AG10803 (cell line): ENCODE data around the gene ASB6.
A peak's percentile ranks its signal among the peaks of the same experiment; 100 is the strongest.
"Not testable (repeated sequence)": the region's sequence is repeated elsewhere in the genome, so short reads cannot be mapped to it uniquely, and the experiment has no call there.

Source experiments
- DNase-seq: peaks from one replicate; pipeline ENCODE4 v3.0.0; 2010; ENCODE audit warnings: low read depth
- H3K4me3 ChIP-seq: 2 replicates; pipeline ENCODE4 v1.5.1; 2011; ENCODE audit warnings: mild to moderate bottlenecking, low read length, control low read depth
- TF ChIP-seq, protein P1 (sequence below): conservative IDR thresholded peaks from 2 replicates; pipeline ENCODE4 v1.5.1; 2011; ENCODE audit warnings: mild to moderate bottlenecking, low read length, control low read depth, inconsistent platforms

ASB6 gene

GRCh38 chr9:129640086-129640870, 1.7 kb downstream of the ASB6 start:
- TF ChIP-seq, protein P1, sequence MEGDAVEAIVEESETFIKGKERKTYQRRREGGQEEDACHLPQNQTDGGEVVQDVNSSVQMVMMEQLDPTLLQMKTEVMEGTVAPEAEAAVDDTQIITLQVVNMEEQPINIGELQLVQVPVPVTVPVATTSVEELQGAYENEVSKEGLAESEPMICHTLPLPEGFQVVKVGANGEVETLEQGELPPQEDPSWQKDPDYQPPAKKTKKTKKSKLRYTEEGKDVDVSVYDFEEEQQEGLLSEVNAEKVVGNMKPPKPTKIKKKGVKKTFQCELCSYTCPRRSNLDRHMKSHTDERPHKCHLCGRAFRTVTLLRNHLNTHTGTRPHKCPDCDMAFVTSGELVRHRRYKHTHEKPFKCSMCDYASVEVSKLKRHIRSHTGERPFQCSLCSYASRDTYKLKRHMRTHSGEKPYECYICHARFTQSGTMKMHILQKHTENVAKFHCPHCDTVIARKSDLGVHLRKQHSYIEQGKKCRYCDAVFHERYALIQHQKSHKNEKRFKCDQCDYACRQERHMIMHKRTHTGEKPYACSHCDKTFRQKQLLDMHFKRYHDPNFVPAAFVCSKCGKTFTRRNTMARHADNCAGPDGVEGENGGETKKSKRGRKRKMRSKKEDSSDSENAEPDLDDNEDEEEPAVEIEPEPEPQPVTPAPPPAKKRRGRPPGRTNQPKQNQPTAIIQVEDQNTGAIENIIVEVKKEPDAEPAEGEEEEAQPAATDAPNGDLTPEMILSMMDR = no peak
- H3K4me3 ChIP-seq = peak overlapping the region; percentile 87
- no peak for DNase-seq

- TF ChIP-seq, protein P1 = no peak
Observed at GRCh38 chr9:129639756-129640085, 2.2 kb downstream of the ASB6 start.

DNA sequence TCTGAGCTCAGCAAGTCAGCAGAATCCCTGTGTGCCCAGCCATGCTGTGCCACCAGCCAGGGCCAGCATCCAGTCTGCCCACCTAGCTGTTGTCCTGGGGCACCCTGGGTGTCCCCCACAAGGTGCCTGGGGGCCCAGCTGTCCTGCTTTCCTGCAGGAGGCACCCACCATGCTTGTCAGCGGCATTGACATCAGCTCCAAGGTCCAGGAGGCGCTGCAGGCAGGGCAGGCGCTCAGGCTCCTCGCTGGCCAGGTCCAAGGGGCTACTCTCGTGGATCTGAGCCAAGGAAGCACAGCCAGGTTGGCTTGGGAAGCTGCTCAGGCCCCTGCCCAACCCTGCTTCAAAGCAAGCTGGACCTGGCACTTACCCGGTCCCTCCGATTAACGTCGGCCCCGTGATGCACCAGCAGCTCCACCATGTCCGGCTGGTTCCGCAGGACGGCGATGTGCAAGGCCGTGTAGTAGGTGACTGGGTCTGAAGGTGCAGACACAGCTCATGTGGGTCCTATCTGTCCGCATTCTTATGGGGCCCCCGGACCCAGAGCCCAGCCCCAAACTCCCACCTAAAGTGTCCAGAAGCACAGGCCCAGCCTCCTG, 2.8 kb downstream of the ASB6 start:
- no peak overlapping the region for H3K4me3 ChIP-seq
- DNase-seq = no peak
- TF ChIP-seq, protein P1 = no peak

More at GRCh38 chr9:129639756-129640085, 2.2 kb downstream of the ASB6 start:
- DNase-seq = no peak
- H3K4me3 ChIP-seq = no peak overlapping the region

GRCh38 chr9:129637673-129638439, 4.1 kb downstream of the ASB6 start:
- no peak for DNase-seq
- TF ChIP-seq, protein P1 = no peak
- H3K4me3 ChIP-seq = no peak overlapping the region

DNA sequence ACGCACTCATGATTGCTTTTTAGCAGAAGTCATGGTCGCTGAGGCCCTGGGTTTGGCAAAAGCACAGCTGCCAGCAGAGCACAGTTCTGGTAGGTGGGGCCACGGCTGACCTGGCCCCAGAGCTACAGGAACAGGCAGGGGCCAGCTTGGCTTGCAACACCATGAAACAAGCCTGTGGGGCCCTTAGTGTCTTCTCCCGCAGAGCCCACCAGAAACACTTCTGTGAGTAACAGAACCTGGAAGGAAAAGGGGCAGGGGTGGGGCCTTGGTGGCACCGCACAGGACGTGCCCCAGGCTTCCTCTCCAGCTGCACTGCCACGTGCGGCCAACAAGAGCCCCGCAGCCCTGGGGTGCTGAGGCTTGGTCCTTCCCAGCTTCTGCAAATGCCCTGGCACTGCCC, 4.8 kb downstream of the ASB6 start:
- TF ChIP-seq, protein P1 = no peak
- DNase-seq = no peak
- H3K4me3 ChIP-seq = no peak overlapping the region

DNA sequence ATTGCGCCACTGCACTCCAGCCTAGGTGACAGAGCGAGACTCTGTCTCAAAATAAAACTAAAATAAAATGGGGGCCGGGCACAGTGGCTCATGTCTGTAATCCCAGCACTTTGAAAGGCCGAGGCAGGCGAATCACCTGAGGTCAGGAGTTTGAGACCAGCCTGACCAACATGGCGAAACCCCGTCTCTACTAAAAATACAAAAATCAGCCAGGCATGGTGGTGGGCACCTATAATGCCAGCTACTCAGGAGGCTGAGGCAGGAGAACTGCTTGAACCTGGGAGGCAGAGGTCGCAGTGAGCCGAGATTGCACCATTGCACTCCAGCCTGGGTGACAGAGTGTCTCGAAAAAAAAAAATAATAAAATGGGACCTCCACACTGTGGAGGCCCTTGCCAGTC, 5.6 kb downstream of the ASB6 start:
- DNase-seq, H3K4me3 ChIP-seq: not testable (repeated sequence)

DNA sequence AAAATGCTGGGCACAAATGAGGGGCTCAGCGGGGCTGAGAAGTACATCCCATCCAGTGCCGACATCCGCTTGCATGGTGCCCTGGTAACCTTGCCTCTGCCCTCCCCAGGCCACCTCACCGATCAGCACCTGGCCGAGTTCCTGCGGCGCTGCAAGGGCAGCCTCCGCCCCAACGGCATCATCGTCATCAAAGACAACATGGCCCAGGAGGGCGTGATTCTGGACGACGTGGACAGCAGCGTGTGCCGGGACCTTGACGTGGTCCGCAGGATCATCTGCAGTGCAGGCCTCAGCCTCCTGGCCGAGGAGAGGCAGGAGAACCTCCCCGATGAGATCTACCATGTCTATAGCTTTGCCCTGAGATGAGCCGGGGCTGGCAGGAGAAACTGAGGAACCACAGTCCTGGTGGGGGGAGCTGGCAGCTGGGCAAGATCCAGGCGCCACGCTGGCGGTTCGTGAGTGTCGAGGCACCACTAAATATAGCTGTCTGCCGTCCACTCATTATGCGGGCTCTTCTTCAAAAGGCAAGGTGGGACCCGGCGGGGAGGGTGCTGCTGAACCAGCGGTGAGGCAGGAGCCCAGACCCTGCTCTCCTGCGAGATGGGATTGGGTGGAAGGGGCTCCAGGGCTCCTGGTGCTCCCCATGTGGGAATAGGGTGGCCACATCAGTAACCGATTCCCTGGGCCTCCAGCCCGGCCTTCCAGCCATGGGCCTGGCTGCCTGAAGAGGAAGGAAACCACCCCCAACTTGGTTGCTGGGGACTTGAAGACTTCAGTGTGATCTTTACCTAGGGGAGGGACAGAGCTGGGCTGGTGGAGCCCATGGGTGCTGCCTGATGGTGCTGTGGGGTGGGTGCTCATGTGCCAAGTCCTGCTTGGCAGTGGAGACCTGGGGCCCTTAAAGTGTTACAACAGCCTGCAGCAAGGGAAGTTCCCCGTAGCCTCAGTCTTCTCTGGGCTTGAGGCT, 6.6 kb downstream of the ASB6 start:
- no peak for DNase-seq
- TF ChIP-seq, protein P1 = no peak
- no peak overlapping the region for H3K4me3 ChIP-seq
